GM13977 (cell line): Measurements from ENCODE around the gene SLC25A6.
A peak's percentile ranks its signal among the peaks of the same experiment; 100 is the strongest.
"Not testable (repeated sequence)": the region's sequence is repeated elsewhere in the genome, so short reads cannot be mapped to it uniquely, and the experiment has no call there.

Experiments used
- DNase-seq: peaks from one replicate; pipeline ENCODE4 v3.0.0; 2012; ENCODE audit warnings: low spot score
- CTCF ChIP-seq: IDR thresholded peaks from 2 replicates; pipeline ENCODE4 v1.5.1; 2012; ENCODE audit warnings: mild to moderate bottlenecking, control low read depth; ENCODE audit not compliant: insufficient read depth; ENCODE audit errors: extremely low read depth, missing control alignments
- in situ Hi-C: fragments of 300-500 bp; cut with MboI; formaldehyde crosslinking; loops from one replicate; pipeline ENCODE4 v1.12.0; 2022; ENCODE audit warnings: low sequenced_read_pairs, low pct_unique_long_range_greater_than_20kb, mixed read lengths, inconsistent platforms; ENCODE audit not compliant: unreplicated experiment

The SLC25A6 gene

GRCh38 chrX:1354036-1355019 is 37.6 kb downstream of the SLC25A6 start:
- in situ Hi-C loops = no loop called here
- TF ChIP-seq CTCF = no peak
- no peak for DNase-seq

GRCh38 chrX:1351981-1352714 is 39.8 kb downstream of the SLC25A6 start:
- no peak for TF ChIP-seq CTCF
- in situ Hi-C loops = no loop called here
- no peak for DNase-seq

GRCh38 chrX:1349606-1350005 is 42.3 kb downstream of the SLC25A6 start:
- DNase-seq, in situ Hi-C loops: not testable (repeated sequence)

GRCh38 chrX:1341545-1342184 is 50.2 kb downstream of the SLC25A6 start:
- no peak for TF ChIP-seq CTCF
- in situ Hi-C loops = no loop called here
- DNase-seq = no peak

GRCh38 chrX:1336948-1337779 is 54.7 kb downstream of the SLC25A6 start:
- DNase-seq = no peak
- in situ Hi-C loops = no loop called here
- no peak for TF ChIP-seq CTCF

GRCh38 chrX:1336331-1336943 is 55.5 kb downstream of the SLC25A6 start, which contains the start of gene IL3RA:
Gene IL3RA, plus strand, starts transcription at chrX:1336785. Its CDS starts 4,981 bp downstream, at chrX:1341766.
- in situ Hi-C loops = no loop called here
- no peak for TF ChIP-seq CTCF
- DNase-seq = peak; percentile 52
